Sigmoid colon (tissue), 4 donors: Measurements from ENCODE around the gene CARM1.

ENCODE experiments used
- EP300 ChIP-seq, 4 donors: sonication (generic); formaldehyde crosslinking; IDR thresholded peaks; one replicate each; pipeline ENCODE4 v1.6.1; 2017; ENCODE audit warnings: antibody characterized with exemption in 4 of 4
- POLR2A ChIP-seq, 2 donors: fragments of 450-650 bp; IDR thresholded peaks; one replicate each; pipeline ENCODE4 v1.6.1; 2016; ENCODE audit warnings: antibody characterized with exemption in 2 of 2, mild to moderate bottlenecking in 2 of 2, moderate library complexity in 2 of 2
- POLR2AphosphoS5 ChIP-seq, 4 donors: sonication (generic); formaldehyde crosslinking; IDR thresholded peaks; one replicate each; pipeline ENCODE4 v1.6.1; 2017; ENCODE audit warnings: antibody characterized with exemption in 4 of 4
- TF ChIP-seq, protein P1 (sequence below), 4 experiments: fragments of 450-650 bp in 3 of 4; fragments of 200-600 bp in 1 of 4; IDR thresholded peaks; one replicate each; pipeline ENCODE4 v1.5.1; 2016 to 2019; ENCODE audit warnings: antibody characterized with exemption in 4 of 4, mild to moderate bottlenecking in 3 of 4, moderate library complexity in 2 of 4

GRCh38 chr19:10826231-10826630 lies 45.1 kb upstream of the CARM1 start:
- TF ChIP-seq, protein P1, sequence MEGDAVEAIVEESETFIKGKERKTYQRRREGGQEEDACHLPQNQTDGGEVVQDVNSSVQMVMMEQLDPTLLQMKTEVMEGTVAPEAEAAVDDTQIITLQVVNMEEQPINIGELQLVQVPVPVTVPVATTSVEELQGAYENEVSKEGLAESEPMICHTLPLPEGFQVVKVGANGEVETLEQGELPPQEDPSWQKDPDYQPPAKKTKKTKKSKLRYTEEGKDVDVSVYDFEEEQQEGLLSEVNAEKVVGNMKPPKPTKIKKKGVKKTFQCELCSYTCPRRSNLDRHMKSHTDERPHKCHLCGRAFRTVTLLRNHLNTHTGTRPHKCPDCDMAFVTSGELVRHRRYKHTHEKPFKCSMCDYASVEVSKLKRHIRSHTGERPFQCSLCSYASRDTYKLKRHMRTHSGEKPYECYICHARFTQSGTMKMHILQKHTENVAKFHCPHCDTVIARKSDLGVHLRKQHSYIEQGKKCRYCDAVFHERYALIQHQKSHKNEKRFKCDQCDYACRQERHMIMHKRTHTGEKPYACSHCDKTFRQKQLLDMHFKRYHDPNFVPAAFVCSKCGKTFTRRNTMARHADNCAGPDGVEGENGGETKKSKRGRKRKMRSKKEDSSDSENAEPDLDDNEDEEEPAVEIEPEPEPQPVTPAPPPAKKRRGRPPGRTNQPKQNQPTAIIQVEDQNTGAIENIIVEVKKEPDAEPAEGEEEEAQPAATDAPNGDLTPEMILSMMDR (IDR thresholded peaks at IDR 0.05) = no peak
- TF ChIP-seq POLR2A (IDR thresholded peaks at IDR 0.05) (no peak), EP300 (IDR thresholded peaks at IDR 0.05) (no peak), POLR2AphosphoS5 (IDR thresholded peaks at IDR 0.05) (no peak)
